ENCODE measurements around the gene SIGLEC10.
"Not testable (repeated sequence)": the region's sequence is repeated elsewhere in the genome, so short reads cannot be mapped to it uniquely, and the experiment has no call there.

Gene SIGLEC10

GRCh38 chr19:51417107-51417809 lies at the start of gene SIGLEC10:
TSS of gene SIGLEC10 (minus strand) at chr19:51417642. CDS start at chr19:51417581, 61 bp downstream.
- DNase-seq (ENCODE audit: low read depth in 2 of 2): peak; percentile 32 to 52

- DNase-seq (ENCODE audit: low read depth in 2 of 2): no peak
Measured at GRCh38 chr19:51466723-51467122, 49.3 kb upstream of the SIGLEC10 start.

DNA sequence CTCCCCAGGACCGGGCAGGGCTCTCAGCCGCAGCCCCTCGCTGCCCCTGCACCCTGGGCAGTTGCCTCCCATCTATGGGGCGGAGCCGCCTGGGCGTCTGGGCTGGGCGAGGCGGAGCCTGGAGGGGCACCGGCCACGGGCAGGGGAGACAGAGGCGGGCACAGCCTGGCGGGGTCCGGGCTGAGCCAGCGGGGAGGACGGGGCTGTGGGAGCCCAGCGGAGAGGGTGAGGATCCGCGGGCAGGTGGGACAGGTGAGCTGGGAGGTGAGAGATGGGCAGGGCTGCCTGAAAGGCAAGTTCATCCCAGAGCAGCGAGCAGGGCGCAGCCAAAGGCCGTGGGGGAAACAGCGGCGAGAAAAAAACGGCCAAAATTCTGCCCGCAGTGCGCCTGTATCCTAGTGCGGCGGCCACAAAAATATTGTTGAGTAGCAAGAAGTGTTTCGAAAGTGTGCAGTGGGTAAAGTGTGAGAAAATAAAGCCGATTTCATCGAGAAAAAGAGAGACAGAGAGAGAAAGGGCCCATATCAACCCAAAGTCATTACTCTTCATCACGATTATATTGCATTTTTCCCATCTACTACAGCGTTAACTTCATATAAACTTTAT lies 46.6 kb upstream of the SIGLEC10 start:
- not testable (repeated sequence) for DNase-seq (ENCODE audit: low read depth in 2 of 2)

DNA sequence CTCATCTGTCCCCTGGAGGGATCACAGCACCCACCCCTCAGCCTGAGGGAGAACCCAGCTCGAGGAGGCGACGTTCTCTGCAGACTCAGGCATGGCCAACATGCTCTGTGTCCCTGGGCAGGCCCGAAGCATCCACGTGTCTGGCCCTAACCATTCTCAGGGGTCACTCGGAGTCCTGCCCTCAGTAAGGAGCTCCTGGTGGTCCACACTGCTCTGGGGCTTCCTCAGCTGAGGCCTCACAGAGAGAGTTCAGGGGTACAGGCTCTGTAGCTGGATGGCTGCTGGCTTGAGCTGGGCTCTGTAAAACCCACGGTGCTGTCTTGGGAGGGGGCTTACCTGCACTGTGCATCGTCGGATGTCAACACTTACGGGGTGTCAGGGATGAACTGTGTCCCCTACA lies 45.2 kb upstream of the SIGLEC10 start:
- no peak for DNase-seq (ENCODE audit: low read depth in 2 of 2)

- no peak for DNase-seq (ENCODE audit: low read depth in 2 of 2)
Measured at GRCh38 chr19:51462276-51462675, 44.8 kb upstream of the SIGLEC10 start.

GRCh38 chr19:51461723-51462161 lies 44.3 kb upstream of the SIGLEC10 start:
- no peak for DNase-seq (ENCODE audit: low read depth in 2 of 2)

GRCh38 chr19:51460164-51460992 lies 42.9 kb upstream of the SIGLEC10 start:
- no peak for DNase-seq (ENCODE audit: low read depth in 2 of 2)

DNA sequence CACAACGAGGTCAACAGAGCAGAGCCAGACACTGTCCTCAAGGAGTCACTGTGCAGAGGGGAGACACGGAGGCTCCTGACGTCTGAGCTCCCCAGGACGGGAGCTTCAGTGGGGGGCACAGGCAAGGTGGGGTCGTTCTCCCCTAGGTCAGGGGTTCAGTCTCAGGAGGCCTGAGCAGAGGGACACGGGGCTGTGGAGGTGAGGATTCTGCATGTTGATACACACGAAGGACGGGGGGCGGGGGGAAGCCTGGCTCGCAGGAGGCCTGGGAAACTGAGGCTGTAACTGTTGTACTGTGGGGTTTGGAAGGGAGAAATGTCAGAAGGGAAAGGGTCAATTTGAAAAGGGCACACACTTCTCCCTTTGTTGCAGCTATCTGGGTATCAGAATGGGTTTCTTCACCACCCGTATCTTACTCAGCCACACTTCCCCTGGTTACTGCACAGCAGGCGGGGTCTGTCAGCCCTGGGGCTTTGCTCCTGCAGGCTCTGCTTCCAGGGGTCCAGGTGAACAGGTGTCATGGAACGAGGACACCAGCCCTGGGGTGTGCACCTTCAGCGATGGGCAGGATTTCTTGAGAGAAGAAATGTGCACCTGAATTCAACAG lies 41.6 kb upstream of the SIGLEC10 start:
- no peak for DNase-seq (ENCODE audit: low read depth in 2 of 2)

- no peak for DNase-seq (ENCODE audit: low read depth in 2 of 2)
Measured at GRCh38 chr19:51458051-51458645, 40.7 kb upstream of the SIGLEC10 start, which contains the start of gene SIGLEC8. TSS of gene SIGLEC8 (minus strand) at chr19:51458454. CDS start at chr19:51458387, 67 bp downstream.

GRCh38 chr19:51457351-51458013 lies 40.0 kb upstream of the SIGLEC10 start:
- DNase-seq (ENCODE audit: low read depth in 2 of 2): no peak

DNA sequence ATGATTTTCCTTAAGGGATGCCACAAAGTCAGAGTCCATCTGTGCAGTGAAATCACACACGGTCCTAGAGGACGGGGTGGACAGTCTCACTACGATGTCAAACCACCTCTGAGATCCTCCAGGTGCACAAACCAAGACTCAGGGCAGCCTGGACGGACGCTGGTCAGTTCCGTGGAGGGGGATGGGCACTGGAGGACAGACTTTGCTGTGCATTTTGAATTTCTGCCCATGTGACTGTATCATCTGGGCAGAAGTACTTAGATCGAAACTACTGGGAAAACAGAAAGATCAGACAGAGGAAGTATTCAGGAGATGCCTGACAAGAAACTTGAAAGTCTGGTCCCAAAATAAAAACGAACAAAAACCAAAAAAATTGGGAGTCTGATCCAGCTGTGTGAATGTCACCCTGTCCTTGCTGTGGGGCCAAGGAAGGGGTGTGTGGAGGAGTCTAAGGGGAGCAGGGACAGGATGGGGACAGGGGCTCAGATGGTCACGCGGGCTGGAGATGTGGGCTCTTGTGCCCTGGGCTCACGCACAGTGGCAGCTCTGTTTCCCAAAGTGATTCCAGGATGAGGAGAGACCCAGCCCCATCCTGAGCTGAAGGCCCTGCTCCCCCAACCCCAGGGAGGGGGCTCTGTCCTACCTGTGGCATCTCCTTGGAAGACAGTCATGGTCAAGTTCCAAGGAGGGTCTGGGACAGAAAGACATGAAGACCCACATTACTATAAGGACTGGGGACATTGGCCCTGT lies 39.3 kb upstream of the SIGLEC10 start:
- no peak for DNase-seq (ENCODE audit: low read depth in 2 of 2)

GRCh38 chr19:51450730-51451307 lies 33.4 kb upstream of the SIGLEC10 start:
- DNase-seq (ENCODE audit: low read depth in 2 of 2): peak; percentile 41 to 46

- DNase-seq (ENCODE audit: low read depth in 2 of 2): peak; percentile 32 to 59
Measured at GRCh38 chr19:51448411-51449016, 31.1 kb upstream of the SIGLEC10 start.

GRCh38 chr19:51448011-51448410 lies 30.6 kb upstream of the SIGLEC10 start:
- DNase-seq (ENCODE audit: low read depth in 2 of 2): no peak

- DNase-seq (ENCODE audit: low read depth in 2 of 2): not testable (repeated sequence)
Measured at GRCh38 chr19:51447510-51447909, 30.1 kb upstream of the SIGLEC10 start.

DNA sequence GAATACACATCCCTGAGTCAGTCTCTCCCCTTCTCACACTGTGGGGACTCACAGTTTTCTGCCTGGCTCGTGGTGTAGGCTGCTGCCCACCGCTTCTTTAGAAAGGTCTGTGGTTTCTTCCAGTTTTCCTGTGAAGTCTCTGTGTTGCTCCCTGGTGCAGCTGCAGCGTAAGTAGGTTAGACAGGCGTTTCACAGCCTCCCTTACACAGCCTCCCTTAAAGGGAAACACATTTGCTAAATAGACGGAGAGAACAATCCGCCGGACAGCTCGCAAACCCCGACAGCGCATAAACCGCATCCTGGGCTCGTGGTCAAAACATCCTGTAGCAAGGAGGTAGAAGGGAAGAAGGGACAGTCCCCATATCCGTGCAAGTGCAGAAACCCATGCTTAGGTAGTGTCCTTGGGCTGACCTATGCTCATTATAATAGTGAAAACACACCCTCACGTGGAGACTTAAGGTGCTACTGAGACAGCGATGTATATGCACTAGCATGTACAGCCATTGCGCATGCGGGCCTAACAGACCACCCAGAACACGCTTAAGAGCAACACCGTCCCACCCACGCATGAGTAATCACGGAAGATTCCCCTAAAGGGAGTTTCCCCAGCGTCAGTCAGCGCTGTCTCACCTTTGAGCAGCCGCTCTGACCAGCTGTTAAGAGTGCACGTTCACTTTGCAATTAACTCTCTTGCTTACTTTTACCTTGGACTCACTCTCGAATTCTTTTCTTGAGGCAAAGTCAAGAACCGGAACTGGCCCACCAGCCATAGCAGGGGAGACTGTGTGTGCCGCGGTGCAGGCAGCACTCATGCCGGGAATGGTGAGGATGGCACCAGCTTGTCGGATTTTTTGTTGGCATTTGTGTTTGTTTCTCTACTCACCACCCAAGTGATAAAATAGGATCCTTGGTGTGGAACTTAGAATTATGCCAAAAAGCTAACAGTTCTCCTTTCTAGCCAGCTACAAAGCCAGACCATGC lies 24.3 kb upstream of the SIGLEC10 start:
- peak; percentile 73 to 87 for DNase-seq (ENCODE audit: low read depth in 2 of 2)

DNA sequence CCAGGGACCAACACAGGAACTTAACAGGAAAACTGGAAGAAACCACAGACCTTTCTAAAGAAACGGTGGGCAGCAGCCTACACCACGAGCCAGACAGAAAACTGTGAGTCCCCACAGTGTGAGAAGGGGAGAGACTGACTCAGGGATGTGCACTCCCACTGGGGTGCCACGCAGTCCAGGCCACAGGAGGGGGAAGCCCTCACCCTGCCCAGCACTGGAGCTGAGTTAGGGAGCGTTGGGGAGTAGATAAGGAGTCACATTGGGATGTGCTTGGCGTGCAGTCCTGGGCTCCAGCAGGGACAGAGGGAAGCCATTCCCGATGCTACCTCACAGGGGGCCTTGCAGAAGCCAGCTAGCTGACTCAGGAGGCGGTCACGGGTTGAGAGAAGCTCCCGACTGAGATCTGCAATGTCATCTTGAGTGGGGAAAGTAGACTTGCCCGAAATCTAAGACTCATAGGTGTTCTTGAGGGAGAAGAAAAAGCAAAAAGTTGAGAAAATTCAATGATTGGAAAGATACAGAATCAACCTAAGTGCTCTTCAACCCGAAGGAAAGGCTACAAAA lies 23.5 kb upstream of the SIGLEC10 start:
- peak; percentile 54 to 69 for DNase-seq (ENCODE audit: low read depth in 2 of 2)

- DNase-seq (ENCODE audit: low read depth in 2 of 2): no peak
Measured at GRCh38 chr19:51440052-51440451, 22.6 kb upstream of the SIGLEC10 start.

Data from stimulated activated CD4-positive, alpha-beta T cell treated with anti-CD3 and anti-CD28 coated beads, Interleukin-4, amount 100 ng/mL, for 48 hours (primary cell).